GM19239 (cell line): ENCODE measurements around the gene RNU2-63P.
"Not testable (repeated sequence)": the region's sequence is repeated elsewhere in the genome, so short reads cannot be mapped to it uniquely, and the experiment has no call there.

Experiments
- DNase-seq: peaks from one replicate; pipeline ENCODE4 v3.0.0; 2011; ENCODE audit warnings: low spot score; ENCODE audit not compliant: insufficient read length
- FAIRE-seq: peaks from 2 replicates; lab custom pipeline; 2011; peaks lifted over from hg19 to GRCh38; lab: Jason Lieb, UNC

RNU2-63P gene

GRCh38 chr2:87992569-87992968 lies 23.8 kb downstream of the RNU2-63P start:
- not testable (repeated sequence) for FAIRE-seq, DNase-seq

GRCh38 chr2:87987473-87987872 lies 28.9 kb downstream of the RNU2-63P start:
- not testable (repeated sequence) for DNase-seq, FAIRE-seq

DNA sequence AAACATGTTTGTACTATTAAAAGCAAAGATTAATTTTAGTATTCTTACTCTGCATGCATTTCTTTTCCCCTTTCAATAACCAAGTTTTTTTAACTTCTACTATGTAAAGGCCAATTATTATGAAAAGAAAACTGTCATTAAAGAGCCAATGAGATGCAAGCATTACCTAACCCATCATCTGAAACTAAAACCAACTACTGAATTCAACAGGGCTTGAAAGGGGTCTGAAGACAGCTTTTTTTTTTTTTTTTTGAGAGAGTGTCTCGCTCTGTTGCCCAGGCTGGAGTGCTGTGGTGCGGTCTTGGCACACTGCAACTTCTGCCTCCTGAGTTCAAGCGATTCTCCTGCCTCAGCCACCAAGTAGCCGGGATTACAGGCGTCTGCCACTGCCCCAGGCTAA lies 30.4 kb downstream of the RNU2-63P start:
- FAIRE-seq, DNase-seq: not testable (repeated sequence)

DNA sequence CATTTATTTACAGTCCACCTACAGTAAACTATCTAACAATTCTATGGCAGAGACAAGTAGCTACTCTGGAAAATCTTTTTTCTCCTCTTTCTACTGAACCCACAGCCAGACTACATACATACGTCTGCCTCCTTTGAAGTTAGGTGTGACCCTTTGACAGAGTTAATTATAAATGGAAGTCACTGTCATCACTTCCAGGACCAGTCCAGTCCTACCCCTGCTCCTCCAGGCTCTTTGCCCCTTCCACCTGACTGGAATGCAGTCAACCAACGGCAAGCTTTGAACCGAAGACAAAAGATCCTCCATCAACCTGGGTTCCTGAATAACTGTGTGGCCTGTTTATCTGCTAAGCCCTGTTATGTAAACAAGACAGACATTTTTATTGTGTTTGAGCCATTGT lies 35.2 kb downstream of the RNU2-63P start:
- not testable (repeated sequence) for DNase-seq, FAIRE-seq

- FAIRE-seq = not testable (repeated sequence)
Observed at GRCh38 chr2:87972385-87972784, 44.0 kb downstream of the RNU2-63P start.

More at GRCh38 chr2:87972385-87972784, 44.0 kb downstream of the RNU2-63P start:
- not testable (repeated sequence) for DNase-seq
